K562 (cell line): ENCODE measurements around the gene AP1M1. TPM values are rescaled to one million over a fixed set of nuclear protein-coding genes. Genes with fewer than 3 reads are reported as not detected.

Experiments
- CCAR2 ChIP-seq: fragments of 200-400 bp; formaldehyde crosslinking; IDR thresholded peaks from 2 replicates; pipeline ENCODE4 v1.6.1; 2017; ENCODE audit warnings: mild to moderate bottlenecking, low read depth, low read length
- GABPB2 ChIP-seq: fragments of 250-450 bp; sonication (Bioruptor Pico); conservative IDR thresholded peaks from 2 replicates; pipeline ENCODE4 v1.5.1; 2021; ENCODE audit warnings: mild to moderate bottlenecking
- MTA1 ChIP-seq: fragments of 450-650 bp; IDR thresholded peaks from 2 replicates; pipeline ENCODE4 v1.6.1; 2017; ENCODE audit warnings: borderline replicate concordance
- NBN ChIP-seq: fragments of 450-650 bp; IDR thresholded peaks from 2 replicates; pipeline ENCODE4 v1.6.1; 2016; ENCODE audit warnings: low read depth, mild to moderate bottlenecking
- NR1H2 ChIP-seq: sonication (generic); formaldehyde crosslinking; IDR thresholded peaks from 2 replicates; pipeline ENCODE4 v1.4.0; 2020; ENCODE audit warnings: mild to moderate bottlenecking, missing genetic modification reagents
- POLR2G ChIP-seq: fragments of 200-400 bp; formaldehyde crosslinking; IDR thresholded peaks from 2 replicates; pipeline ENCODE4 v1.6.1; 2017; ENCODE audit warnings: low read depth, mild to moderate bottlenecking, antibody characterized with exemption, low read length, moderate library complexity
- RBM14 ChIP-seq: fragments of 200-400 bp; formaldehyde crosslinking; IDR thresholded peaks from 2 replicates; pipeline ENCODE4 v1.6.1; 2018; ENCODE audit warnings: low read depth, mild to moderate bottlenecking, low read length, moderate library complexity, borderline replicate concordance; ENCODE audit not compliant: insufficient read depth
- RCOR1 ChIP-seq, 2 experiments: IDR thresholded peaks; 2 replicates each; pipeline ENCODE4 v1.6.1; 2012; ENCODE audit warnings: low read depth in 2 of 2, low read length in 2 of 2, borderline replicate concordance in 1 of 2, improper control_type of control experiment in 1 of 2
- ZNF133 ChIP-seq: fragments of 250-450 bp; sonication (Bioruptor Pico); IDR thresholded peaks from 2 replicates; pipeline ENCODE4 v1.4.0; 2020; ENCODE audit warnings: mild to moderate bottlenecking
- ZNF184 ChIP-seq: sonication (generic); formaldehyde crosslinking; IDR thresholded peaks from 2 replicates; pipeline ENCODE4 v1.5.0; 2020; ENCODE audit warnings: missing genetic modification reagents
- ZNF212 ChIP-seq: fragments of 450-650 bp; formaldehyde crosslinking; IDR thresholded peaks from 2 replicates; pipeline ENCODE4 v1.4.0; 2020; ENCODE audit warnings: mild to moderate bottlenecking
- ZNF561 ChIP-seq: fragments of 450-650 bp; formaldehyde crosslinking; conservative IDR thresholded peaks from 2 replicates; pipeline ENCODE4 v1.4.0; 2020; ENCODE audit warnings: mild to moderate bottlenecking, moderate library complexity
- ZNF57 ChIP-seq: fragments of 450-650 bp; formaldehyde crosslinking; IDR thresholded peaks from 2 replicates; pipeline ENCODE4 v1.4.0; 2020; ENCODE audit warnings: mild to moderate bottlenecking, moderate library complexity
- polyA plus RNA-seq, 8 experiments: library from polyadenylated mRNA; depleted of rRNA in 4 of 8; stranded (reverse) in 5 of 8; unstranded in 3 of 8; fragments of >200 nt; fragmentation: Nextera tagmentation in 2 of 8; fragmentation: Illumina TruSeq in 1 of 8; extraction: Ambion mirVana in 2 of 8; extraction: Trizol in 1 of 8; gene quantifications; 2 replicates each; pipeline versions ENCODE4 v1.2.1 to v1.2.3, GENCODE V29; 2011 to 2014; ENCODE audit warnings: inconsistent platforms in 1 of 8, missing spikeins in 1 of 8
- total RNA-seq, 7 experiments: library from RNA; depleted of rRNA in 6 of 7; stranded (reverse); fragments of >200 nt in 6 of 7; fragmentation: Illumina TruSeq in 2 of 7; extraction: Trizol in 2 of 7; gene quantifications; 2 replicates each; pipeline versions ENCODE4 v1.2.1 to v1.2.3, GENCODE V29; 2011 to 2021; ENCODE audit warnings: low replicate concordance in 1 of 7
- TF ChIP-seq, protein P1 (sequence below): fragments of 250-450 bp; sonication (Bioruptor Pico); IDR thresholded peaks from 2 replicates; pipeline ENCODE4 v1.8.0; 2022; ENCODE audit warnings: inconsistent platforms, mild to moderate bottlenecking, moderate library complexity, borderline replicate concordance
- TF ChIP-seq, protein P2 (sequence below): fragments of 250-450 bp; sonication (Bioruptor Pico); IDR thresholded peaks from 2 replicates; pipeline ENCODE4 v1.9.0; 2021; ENCODE audit warnings: mild to moderate bottlenecking
- TF ChIP-seq, protein P3 (sequence below): fragments of 250-450 bp; sonication (Bioruptor Pico); IDR thresholded peaks from 2 replicates; pipeline ENCODE4 v1.5.0; 2020; ENCODE audit warnings: mild to moderate bottlenecking, borderline replicate concordance
- TF ChIP-seq, protein P4 (sequence below): fragments of 450-650 bp; conservative IDR thresholded peaks from 2 replicates; pipeline ENCODE4 v1.6.1; 2016; ENCODE audit warnings: missing genetic modification characterization, low read depth, mild to moderate bottlenecking, control low read depth, missing compliant biosample characterization

AP1M1 gene
- total and polyA plus RNA-seq, 9 of the 15 experiments (the other 6 are each of a cell fraction or from before 2014, with no cell fraction given): 0.87 to 56.2 (median 29.1) TPM

DNA sequence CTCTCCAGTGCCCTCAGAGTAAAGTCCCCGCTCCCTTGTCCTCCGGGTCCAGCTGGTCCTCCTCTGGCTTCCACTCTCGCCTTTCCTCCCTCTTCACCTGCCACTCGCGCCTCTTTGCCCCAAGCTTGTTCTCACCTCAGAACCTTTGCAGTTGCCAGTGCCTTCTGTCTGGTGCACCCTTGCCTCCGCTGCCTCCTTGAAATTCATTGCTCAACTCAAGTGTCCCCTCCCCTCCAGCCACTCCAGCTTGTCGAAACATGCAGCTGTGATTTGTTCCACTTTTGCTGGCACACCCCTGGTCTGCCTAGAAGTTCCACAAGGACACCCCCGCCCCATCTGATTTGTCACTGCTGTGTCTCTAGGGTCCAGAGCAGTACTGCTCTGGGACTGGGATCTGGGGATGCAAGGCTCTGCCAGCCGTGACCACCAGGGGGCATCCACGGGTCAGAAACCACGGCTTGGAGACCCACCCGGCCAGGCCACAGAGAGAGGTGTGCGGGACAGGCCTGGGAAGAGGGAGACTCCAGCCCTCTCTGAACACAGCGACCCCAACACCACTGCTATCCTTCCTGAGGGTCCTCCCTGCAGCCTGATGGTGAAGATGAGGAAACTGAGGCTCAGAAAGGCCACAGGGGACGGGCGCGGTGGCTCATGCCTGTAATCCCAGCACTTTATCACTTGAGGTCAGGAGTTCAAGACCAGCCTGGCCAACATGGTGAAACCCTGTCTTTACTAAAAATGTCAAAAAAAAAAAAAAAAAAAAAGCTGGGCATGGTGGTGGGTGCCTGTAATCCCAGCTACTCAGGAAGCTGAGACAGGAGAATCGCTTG lies 49.9 kb downstream of the AP1M1 start (continued):
- no peak for TF ChIP-seq MTA1
- no peak for TF ChIP-seq NBN
- TF ChIP-seq, protein P1, sequence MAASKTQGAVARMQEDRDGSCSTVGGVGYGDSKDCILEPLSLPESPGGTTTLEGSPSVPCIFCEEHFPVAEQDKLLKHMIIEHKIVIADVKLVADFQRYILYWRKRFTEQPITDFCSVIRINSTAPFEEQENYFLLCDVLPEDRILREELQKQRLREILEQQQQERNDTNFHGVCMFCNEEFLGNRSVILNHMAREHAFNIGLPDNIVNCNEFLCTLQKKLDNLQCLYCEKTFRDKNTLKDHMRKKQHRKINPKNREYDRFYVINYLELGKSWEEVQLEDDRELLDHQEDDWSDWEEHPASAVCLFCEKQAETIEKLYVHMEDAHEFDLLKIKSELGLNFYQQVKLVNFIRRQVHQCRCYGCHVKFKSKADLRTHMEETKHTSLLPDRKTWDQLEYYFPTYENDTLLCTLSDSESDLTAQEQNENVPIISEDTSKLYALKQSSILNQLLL (CRISPR knock-in tag): no peak
- no peak for TF ChIP-seq NR1H2 (CRISPR knock-in tag)
- no peak for TF ChIP-seq CCAR2
- TF ChIP-seq, protein P2, sequence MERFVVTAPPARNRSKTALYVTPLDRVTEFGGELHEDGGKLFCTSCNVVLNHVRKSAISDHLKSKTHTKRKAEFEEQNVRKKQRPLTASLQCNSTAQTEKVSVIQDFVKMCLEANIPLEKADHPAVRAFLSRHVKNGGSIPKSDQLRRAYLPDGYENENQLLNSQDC: no peak
- TF ChIP-seq, protein P3, sequence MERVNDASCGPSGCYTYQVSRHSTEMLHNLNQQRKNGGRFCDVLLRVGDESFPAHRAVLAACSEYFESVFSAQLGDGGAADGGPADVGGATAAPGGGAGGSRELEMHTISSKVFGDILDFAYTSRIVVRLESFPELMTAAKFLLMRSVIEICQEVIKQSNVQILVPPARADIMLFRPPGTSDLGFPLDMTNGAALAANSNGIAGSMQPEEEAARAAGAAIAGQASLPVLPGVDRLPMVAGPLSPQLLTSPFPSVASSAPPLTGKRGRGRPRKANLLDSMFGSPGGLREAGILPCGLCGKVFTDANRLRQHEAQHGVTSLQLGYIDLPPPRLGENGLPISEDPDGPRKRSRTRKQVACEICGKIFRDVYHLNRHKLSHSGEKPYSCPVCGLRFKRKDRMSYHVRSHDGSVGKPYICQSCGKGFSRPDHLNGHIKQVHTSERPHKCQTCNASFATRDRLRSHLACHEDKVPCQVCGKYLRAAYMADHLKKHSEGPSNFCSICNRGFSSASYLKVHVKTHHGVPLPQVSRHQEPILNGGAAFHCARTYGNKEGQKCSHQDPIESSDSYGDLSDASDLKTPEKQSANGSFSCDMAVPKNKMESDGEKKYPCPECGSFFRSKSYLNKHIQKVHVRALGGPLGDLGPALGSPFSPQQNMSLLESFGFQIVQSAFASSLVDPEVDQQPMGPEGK (CRISPR knock-in tag): no peak
- TF ChIP-seq ZNF133 (CRISPR knock-in tag): no peak
- TF ChIP-seq ZNF561 (CRISPR knock-in tag): no peak
- peak in 1 of 2 experiments; percentile 12; a peak in 1 of 4 replicates for TF ChIP-seq RCOR1 (IDR thresholded peaks at IDR 0.05; ENCODE audit: borderline replicate concordance in 1 of 2, low read depth in 2 of 2, low read length in 2 of 2)
- TF ChIP-seq GABPB2 (CRISPR knock-in tag): no peak
- TF ChIP-seq RBM14: no peak
- TF ChIP-seq, protein P4, sequence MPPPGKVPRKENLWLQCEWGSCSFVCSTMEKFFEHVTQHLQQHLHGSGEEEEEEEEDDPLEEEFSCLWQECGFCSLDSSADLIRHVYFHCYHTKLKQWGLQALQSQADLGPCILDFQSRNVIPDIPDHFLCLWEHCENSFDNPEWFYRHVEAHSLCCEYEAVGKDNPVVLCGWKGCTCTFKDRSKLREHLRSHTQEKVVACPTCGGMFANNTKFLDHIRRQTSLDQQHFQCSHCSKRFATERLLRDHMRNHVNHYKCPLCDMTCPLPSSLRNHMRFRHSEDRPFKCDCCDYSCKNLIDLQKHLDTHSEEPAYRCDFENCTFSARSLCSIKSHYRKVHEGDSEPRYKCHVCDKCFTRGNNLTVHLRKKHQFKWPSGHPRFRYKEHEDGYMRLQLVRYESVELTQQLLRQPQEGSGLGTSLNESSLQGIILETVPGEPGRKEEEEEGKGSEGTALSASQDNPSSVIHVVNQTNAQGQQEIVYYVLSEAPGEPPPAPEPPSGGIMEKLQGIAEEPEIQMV: no peak
- no peak for TF ChIP-seq ZNF212 (CRISPR knock-in tag)
- no peak for TF ChIP-seq POLR2G
- TF ChIP-seq ZNF57 (CRISPR knock-in tag): no peak
- no peak for TF ChIP-seq ZNF184 (CRISPR knock-in tag)
